K562 (cell line): ENCODE measurements around the gene SLC6A6. TPM values are rescaled to one million over a fixed set of nuclear protein-coding genes. Genes with fewer than 3 reads are reported as not detected.

ENCODE experiments used
- CBX1 ChIP-seq: sonication (generic); IDR thresholded peaks from 2 replicates; pipeline ENCODE4 v1.6.1; 2016; ENCODE audit warnings: antibody characterized with exemption, low read depth, mild to moderate bottlenecking
- CHD2 ChIP-seq: IDR thresholded peaks from 2 replicates; pipeline ENCODE4 v1.6.1; 2011; ENCODE audit warnings: low read depth, low read length
- E2F5 ChIP-seq: sonication (generic); formaldehyde crosslinking; IDR thresholded peaks from 2 replicates; pipeline ENCODE4 v1.8.0; 2022; ENCODE audit warnings: mild to moderate bottlenecking, missing genetic modification reagents
- FOXJ3 ChIP-seq: sonication (generic); formaldehyde crosslinking; IDR thresholded peaks from 2 replicates; pipeline ENCODE4 v1.4.0; 2020; ENCODE audit warnings: mild to moderate bottlenecking, missing genetic modification reagents
- ID3 ChIP-seq, 2 experiments: fragments of 250-450 bp in 1 of 2; fragments of 450-650 bp in 1 of 2; sonication (Bioruptor Pico) in 1 of 2; IDR thresholded peaks; 2 replicates each; pipeline versions ENCODE4 v1.6.1 to v1.8.0; 2016 to 2021; ENCODE audit warnings: mild to moderate bottlenecking in 2 of 2, moderate library complexity in 2 of 2, missing compliant biosample characterization in 1 of 2, missing genetic modification characterization in 1 of 2
- JUN ChIP-seq, 2 experiments: sonication (generic) in 1 of 2; formaldehyde crosslinking in 1 of 2; IDR thresholded peaks; 2 replicates each; pipeline versions ENCODE4 v1.6.1 to v1.8.0; 2012 to 2022; ENCODE audit warnings: borderline replicate concordance in 2 of 2, mild to moderate bottlenecking in 2 of 2, improper control_type of control experiment in 1 of 2, low read depth in 1 of 2, low read length in 1 of 2, missing genetic modification reagents in 1 of 2
- MTA2 ChIP-seq: fragments of 450-650 bp; IDR thresholded peaks from 2 replicates; pipeline ENCODE4 v1.6.1; 2016; ENCODE audit warnings: low read depth
- PHTF2 ChIP-seq: fragments of 250-450 bp; sonication (Bioruptor Pico); IDR thresholded peaks from 2 replicates; pipeline ENCODE4 v1.5.0; 2021; ENCODE audit warnings: mild to moderate bottlenecking
- PYGO2 ChIP-seq: fragments of 450-650 bp; IDR thresholded peaks from 2 replicates; pipeline ENCODE4 v1.6.1; 2016; ENCODE audit warnings: mild to moderate bottlenecking, missing genetic modification characterization, moderate library complexity, missing compliant biosample characterization
- RNF2 ChIP-seq: sonication (generic); IDR thresholded peaks from 2 replicates; pipeline ENCODE4 v1.6.1; 2016
- SPI1 ChIP-seq: IDR thresholded peaks from 2 replicates; pipeline ENCODE4 v1.6.1; 2011; ENCODE audit warnings: low read depth, low read length, control low read depth, borderline replicate concordance
- STAT5A ChIP-seq: IDR thresholded peaks from 2 replicates; pipeline ENCODE4 v1.6.1; 2012; ENCODE audit warnings: low read length, inconsistent platforms, borderline replicate concordance
- TAF15 ChIP-seq: fragments of 200-400 bp; formaldehyde crosslinking; IDR thresholded peaks from 2 replicates; pipeline ENCODE4 v1.6.1; 2017; ENCODE audit warnings: mild to moderate bottlenecking, low read depth, low read length, moderate library complexity
- TRIM24 ChIP-seq, 2 experiments: fragments of 450-650 bp; IDR thresholded peaks; 2 replicates each; pipeline ENCODE4 v1.6.1; 2016
- ZNF175 ChIP-seq: fragments of 200-800 bp; sonication (Bioruptor generic); IDR thresholded peaks from 2 replicates; pipeline ENCODE4 v1.6.1; 2016; ENCODE audit warnings: low read depth, mild to moderate bottlenecking, missing genetic modification characterization, missing compliant biosample characterization
- ZNF354B ChIP-seq: fragments of 250-450 bp; sonication (Bioruptor Pico); IDR thresholded peaks from 2 replicates; pipeline ENCODE4 v1.4.0; 2020
- polyA plus RNA-seq, 8 experiments: library from polyadenylated mRNA; depleted of rRNA in 4 of 8; stranded (reverse) in 5 of 8; unstranded in 3 of 8; fragments of >200 nt; fragmentation: Nextera tagmentation in 2 of 8; fragmentation: Illumina TruSeq in 1 of 8; extraction: Ambion mirVana in 2 of 8; extraction: Trizol in 1 of 8; gene quantifications; 2 replicates each; pipeline versions ENCODE4 v1.2.1 to v1.2.3, GENCODE V29; 2011 to 2014; ENCODE audit warnings: inconsistent platforms in 1 of 8, missing spikeins in 1 of 8
- total RNA-seq, 7 experiments: library from RNA; depleted of rRNA in 6 of 7; stranded (reverse); fragments of >200 nt in 6 of 7; fragmentation: Illumina TruSeq in 2 of 7; extraction: Trizol in 2 of 7; gene quantifications; 2 replicates each; pipeline versions ENCODE4 v1.2.1 to v1.2.3, GENCODE V29; 2011 to 2021; ENCODE audit warnings: low replicate concordance in 1 of 7
- TF ChIP-seq, protein P1 (sequence below): fragments of 250-450 bp; sonication (Bioruptor Pico); IDR thresholded peaks from 2 replicates; pipeline ENCODE4 v1.9.0; 2021; ENCODE audit warnings: mild to moderate bottlenecking, inconsistent platforms
- TF ChIP-seq, protein P2 (sequence below): conservative IDR thresholded peaks from 2 replicates; pipeline ENCODE4 v1.6.1; 2011; ENCODE audit warnings: low read depth, mild to moderate bottlenecking, low read length; ENCODE audit not compliant: control insufficient read depth
- TF ChIP-seq, protein P3 (sequence below): IDR thresholded peaks from 2 replicates; pipeline ENCODE4 v1.6.1; 2011; ENCODE audit warnings: borderline replicate concordance, low read depth, mild to moderate bottlenecking, moderate library complexity, low read length; ENCODE audit not compliant: insufficient read depth, poor library complexity, severe bottlenecking

SLC6A6 gene
- total and polyA plus RNA-seq, 9 of the 15 experiments (the other 6 are each of a cell fraction or from before 2014, with no cell fraction given) = 12.3 to 203 (median 93.2) TPM

GRCh38 chr3:14410503-14411165, 8.2 kb downstream of the SLC6A6 start (continued):
- TF ChIP-seq, protein P1, sequence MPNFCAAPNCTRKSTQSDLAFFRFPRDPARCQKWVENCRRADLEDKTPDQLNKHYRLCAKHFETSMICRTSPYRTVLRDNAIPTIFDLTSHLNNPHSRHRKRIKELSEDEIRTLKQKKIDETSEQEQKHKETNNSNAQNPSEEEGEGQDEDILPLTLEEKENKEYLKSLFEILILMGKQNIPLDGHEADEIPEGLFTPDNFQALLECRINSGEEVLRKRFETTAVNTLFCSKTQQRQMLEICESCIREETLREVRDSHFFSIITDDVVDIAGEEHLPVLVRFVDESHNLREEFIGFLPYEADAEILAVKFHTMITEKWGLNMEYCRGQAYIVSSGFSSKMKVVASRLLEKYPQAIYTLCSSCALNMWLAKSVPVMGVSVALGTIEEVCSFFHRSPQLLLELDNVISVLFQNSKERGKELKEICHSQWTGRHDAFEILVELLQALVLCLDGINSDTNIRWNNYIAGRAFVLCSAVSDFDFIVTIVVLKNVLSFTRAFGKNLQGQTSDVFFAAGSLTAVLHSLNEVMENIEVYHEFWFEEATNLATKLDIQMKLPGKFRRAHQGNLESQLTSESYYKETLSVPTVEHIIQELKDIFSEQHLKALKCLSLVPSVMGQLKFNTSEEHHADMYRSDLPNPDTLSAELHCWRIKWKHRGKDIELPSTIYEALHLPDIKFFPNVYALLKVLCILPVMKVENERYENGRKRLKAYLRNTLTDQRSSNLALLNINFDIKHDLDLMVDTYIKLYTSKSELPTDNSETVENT = no peak
- TF ChIP-seq E2F5 (CRISPR knock-in tag) (no peak), FOXJ3 (CRISPR knock-in tag) (no peak), TAF15 (no peak), SPI1 (no peak), JUN (IDR thresholded peaks at IDR 0.05; ENCODE audit: borderline replicate concordance, low read depth, low read length) (peak; percentile 72; the same call in 1 of the 2 replicates), JUN (CRISPR knock-in tag; IDR thresholded peaks at IDR 0.05; ENCODE audit: borderline replicate concordance) (peak; percentile 66; the same call in 1 of the 2 replicates), PHTF2 (no peak), ZNF354B (CRISPR knock-in tag) (no peak), MTA2 (0 out of 2 replicates have a peak, but pooled peaks have one; percentile 1), PYGO2 (tag) (no peak; the same call in 1 of the 2 replicates), CHD2 (no peak), ZNF175 (peak; percentile 93), STAT5A (no peak), ID3 (CRISPR knock-in tag; IDR thresholded peaks at IDR 0.05) (no peak), ID3 (tag; IDR thresholded peaks at IDR 0.05) (peak; percentile 82), CBX1 (no peak), RNF2 (no peak), TRIM24 (IDR thresholded peaks at IDR 0.05) (peak; percentile 6 to 44; a peak in 1 of 4 replicates)
- TF ChIP-seq, protein P2, sequence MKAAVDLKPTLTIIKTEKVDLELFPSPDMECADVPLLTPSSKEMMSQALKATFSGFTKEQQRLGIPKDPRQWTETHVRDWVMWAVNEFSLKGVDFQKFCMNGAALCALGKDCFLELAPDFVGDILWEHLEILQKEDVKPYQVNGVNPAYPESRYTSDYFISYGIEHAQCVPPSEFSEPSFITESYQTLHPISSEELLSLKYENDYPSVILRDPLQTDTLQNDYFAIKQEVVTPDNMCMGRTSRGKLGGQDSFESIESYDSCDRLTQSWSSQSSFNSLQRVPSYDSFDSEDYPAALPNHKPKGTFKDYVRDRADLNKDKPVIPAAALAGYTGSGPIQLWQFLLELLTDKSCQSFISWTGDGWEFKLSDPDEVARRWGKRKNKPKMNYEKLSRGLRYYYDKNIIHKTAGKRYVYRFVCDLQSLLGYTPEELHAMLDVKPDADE = 0 out of 2 replicates have a peak, but pooled peaks have one; percentile 48
- TF ChIP-seq, protein P3, sequence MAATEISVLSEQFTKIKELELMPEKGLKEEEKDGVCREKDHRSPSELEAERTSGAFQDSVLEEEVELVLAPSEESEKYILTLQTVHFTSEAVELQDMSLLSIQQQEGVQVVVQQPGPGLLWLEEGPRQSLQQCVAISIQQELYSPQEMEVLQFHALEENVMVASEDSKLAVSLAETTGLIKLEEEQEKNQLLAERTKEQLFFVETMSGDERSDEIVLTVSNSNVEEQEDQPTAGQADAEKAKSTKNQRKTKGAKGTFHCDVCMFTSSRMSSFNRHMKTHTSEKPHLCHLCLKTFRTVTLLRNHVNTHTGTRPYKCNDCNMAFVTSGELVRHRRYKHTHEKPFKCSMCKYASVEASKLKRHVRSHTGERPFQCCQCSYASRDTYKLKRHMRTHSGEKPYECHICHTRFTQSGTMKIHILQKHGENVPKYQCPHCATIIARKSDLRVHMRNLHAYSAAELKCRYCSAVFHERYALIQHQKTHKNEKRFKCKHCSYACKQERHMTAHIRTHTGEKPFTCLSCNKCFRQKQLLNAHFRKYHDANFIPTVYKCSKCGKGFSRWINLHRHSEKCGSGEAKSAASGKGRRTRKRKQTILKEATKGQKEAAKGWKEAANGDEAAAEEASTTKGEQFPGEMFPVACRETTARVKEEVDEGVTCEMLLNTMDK = no peak
